ENCODE data around the gene PDE1A.

GRCh38 chr2:182142062-182142461 is 284.8 kb downstream of the PDE1A start:
- TF ChIP-seq, protein P1, sequence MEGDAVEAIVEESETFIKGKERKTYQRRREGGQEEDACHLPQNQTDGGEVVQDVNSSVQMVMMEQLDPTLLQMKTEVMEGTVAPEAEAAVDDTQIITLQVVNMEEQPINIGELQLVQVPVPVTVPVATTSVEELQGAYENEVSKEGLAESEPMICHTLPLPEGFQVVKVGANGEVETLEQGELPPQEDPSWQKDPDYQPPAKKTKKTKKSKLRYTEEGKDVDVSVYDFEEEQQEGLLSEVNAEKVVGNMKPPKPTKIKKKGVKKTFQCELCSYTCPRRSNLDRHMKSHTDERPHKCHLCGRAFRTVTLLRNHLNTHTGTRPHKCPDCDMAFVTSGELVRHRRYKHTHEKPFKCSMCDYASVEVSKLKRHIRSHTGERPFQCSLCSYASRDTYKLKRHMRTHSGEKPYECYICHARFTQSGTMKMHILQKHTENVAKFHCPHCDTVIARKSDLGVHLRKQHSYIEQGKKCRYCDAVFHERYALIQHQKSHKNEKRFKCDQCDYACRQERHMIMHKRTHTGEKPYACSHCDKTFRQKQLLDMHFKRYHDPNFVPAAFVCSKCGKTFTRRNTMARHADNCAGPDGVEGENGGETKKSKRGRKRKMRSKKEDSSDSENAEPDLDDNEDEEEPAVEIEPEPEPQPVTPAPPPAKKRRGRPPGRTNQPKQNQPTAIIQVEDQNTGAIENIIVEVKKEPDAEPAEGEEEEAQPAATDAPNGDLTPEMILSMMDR (IDR thresholded peaks at IDR 0.05): no peak
- no peak for TF ChIP-seq POLR2A (IDR thresholded peaks at IDR 0.05)

Measured in right lobe of liver (tissue), 4 donors.